GM23338 (cell line): Measurements from ENCODE around the gene NHS. TPM values are rescaled to one million over a fixed set of nuclear protein-coding genes. Genes with fewer than 3 reads are reported as not detected.

ENCODE experiments used
- ATAC-seq: fragments of 200-7000 bp; cut with Tn5 transposase; 3 replicates; pipeline ENCODE4 v1.9.1; 2020
- DNase-seq: peaks from one replicate; pipeline ENCODE4 v3.0.0-alpha.2; 2015; ENCODE audit warnings: low spot score
- H2AFZ ChIP-seq: fragments of 200-600 bp; sonication (generic); 2 replicates; pipeline ENCODE4 v1.8.0; 2016; ENCODE audit warnings: antibody characterized with exemption, mild to moderate bottlenecking, moderate library complexity
- H3F3A ChIP-seq: fragments of 200-600 bp; sonication (generic); replicated peaks from 2 replicates; pipeline ENCODE4 v1.8.0; 2017; ENCODE audit warnings: antibody characterized with exemption, mixed run types, low read depth
- H3K27ac ChIP-seq: fragments of 200-600 bp; sonication (generic); 2 replicates; pipeline ENCODE4 v1.6.1; 2016; ENCODE audit warnings: low read depth
- H3K27me3 ChIP-seq: fragments of 200-600 bp; sonication (generic); 2 replicates; pipeline ENCODE4 v1.8.0; 2016; ENCODE audit warnings: mild to moderate bottlenecking, mixed run types, moderate library complexity; ENCODE audit not compliant: insufficient read depth
- H3K36me3 ChIP-seq: fragments of 200-600 bp; sonication (generic); 2 replicates; pipeline ENCODE4 v1.8.0; 2016; ENCODE audit warnings: mild to moderate bottlenecking; ENCODE audit not compliant: insufficient read depth
- H3K4me1 ChIP-seq: fragments of 200-600 bp; sonication (generic); 2 replicates; pipeline ENCODE4 v1.8.0; 2016; ENCODE audit warnings: mild to moderate bottlenecking, moderate library complexity; ENCODE audit not compliant: insufficient read depth
- H3K4me2 ChIP-seq: fragments of 200-600 bp; sonication (generic); 2 replicates; pipeline ENCODE4 v1.7.1; 2017; ENCODE audit warnings: mixed run types
- H3K4me3 ChIP-seq: fragments of 200-600 bp; sonication (generic); 2 replicates; pipeline ENCODE4 v1.6.1; 2016; ENCODE audit warnings: mixed run types
- H3K79me2 ChIP-seq: fragments of 200-600 bp; sonication (generic); replicated peaks from 2 replicates; pipeline ENCODE4 v1.8.0; 2017; ENCODE audit warnings: mild to moderate bottlenecking; ENCODE audit not compliant: insufficient read depth
- H3K9me2 ChIP-seq: fragments of 200-600 bp; sonication (generic); 2 replicates; pipeline ENCODE4 v1.8.0; 2017; ENCODE audit not compliant: insufficient read depth
- H4K20me1 ChIP-seq: fragments of 200-600 bp; sonication (generic); replicated peaks from 2 replicates; pipeline ENCODE4 v1.8.0; 2017; ENCODE audit warnings: mild to moderate bottlenecking; ENCODE audit not compliant: insufficient read depth
- H3K27ac Mint-ChIP-seq: 2 replicates; pipeline ENCODE4 v1.8.0; 2020; ENCODE audit warnings: inconsistent platforms, mild to moderate bottlenecking, moderate library complexity, mixed read lengths
- H3K27me3 Mint-ChIP-seq: 3 replicates; pipeline ENCODE4 v1.8.0; 2022; ENCODE audit warnings: low read depth, mild to moderate bottlenecking, moderate library complexity, mixed read lengths, inconsistent platforms; ENCODE audit not compliant: insufficient read depth, poor library complexity
- H3K36me3 Mint-ChIP-seq: 3 replicates; pipeline ENCODE4 v1.8.0; 2021; ENCODE audit warnings: low read depth, mild to moderate bottlenecking, inconsistent platforms, moderate library complexity, mixed read lengths
- H3K4me1 Mint-ChIP-seq: 3 replicates; pipeline ENCODE4 v1.8.0; 2020; ENCODE audit warnings: mild to moderate bottlenecking, inconsistent platforms, mixed read lengths
- H3K4me3 Mint-ChIP-seq: 3 replicates; pipeline ENCODE4 v1.8.0; 2021; ENCODE audit warnings: moderate library complexity, mild to moderate bottlenecking, inconsistent platforms, mixed read lengths
- H3K9me3 Mint-ChIP-seq: 3 replicates; pipeline ENCODE4 v1.8.0; 2020; ENCODE audit warnings: moderate library complexity, mild to moderate bottlenecking, inconsistent platforms, mixed read lengths
- ETS1 ChIP-seq: IDR thresholded peaks from 2 replicates; pipeline ENCODE4 v1.6.1; 2016; ENCODE audit warnings: antibody characterized with exemption
- EZH2phosphoT487 ChIP-seq: fragments of 200-600 bp; sonication (generic); IDR thresholded peaks from one replicate; pipeline ENCODE4 v1.8.1; 2018; ENCODE audit warnings: antibody characterized with exemption; ENCODE audit not compliant: unreplicated experiment
- JUNB ChIP-seq: IDR thresholded peaks from one replicate; pipeline ENCODE4 v1.6.1; 2016; ENCODE audit warnings: antibody characterized with exemption; ENCODE audit not compliant: unreplicated experiment
- NANOG ChIP-seq: IDR thresholded peaks from 2 replicates; pipeline ENCODE4 v1.6.1; 2016; ENCODE audit warnings: antibody characterized with exemption, borderline replicate concordance
- POLR2AphosphoS5 ChIP-seq: IDR thresholded peaks from 2 replicates; pipeline ENCODE4 v1.6.1; 2016; ENCODE audit warnings: antibody characterized with exemption, low read depth
- STAT1 ChIP-seq: IDR thresholded peaks from one replicate; pipeline ENCODE4 v1.6.1; 2016; ENCODE audit warnings: antibody characterized with exemption; ENCODE audit not compliant: unreplicated experiment
- ZNF114 ChIP-seq: fragments of 250-450 bp; sonication (Bioruptor Pico); IDR thresholded peaks from 2 replicates; pipeline ENCODE4 v1.5.0; 2020; ENCODE audit warnings: mild to moderate bottlenecking, moderate library complexity
- ZNF331 ChIP-seq: fragments of 250-450 bp; sonication (Bioruptor Pico); IDR thresholded peaks from 2 replicates; pipeline ENCODE4 v1.5.0; 2020; ENCODE audit warnings: low read depth, mild to moderate bottlenecking, moderate library complexity
- polyA plus RNA-seq: library from polyadenylated mRNA; unstranded; fragments of >200 nt; fragmentation: Nextera tagmentation; extraction: Ambion mirVana; gene quantifications from 2 replicates; pipeline ENCODE4 v1.2.1, GENCODE V29; 2016
- total RNA-seq: library from RNA; depleted of rRNA; stranded (reverse); fragments of >200 nt; shearing (Covaris generic); gene quantifications from 2 replicates; pipeline ENCODE4 v1.2.3, GENCODE V29; 2014
- TF ChIP-seq, protein P1 (sequence below): IDR thresholded peaks from one replicate; pipeline ENCODE4 v1.6.1; 2018; ENCODE audit warnings: antibody characterized with exemption; ENCODE audit not compliant: unreplicated experiment
- TF ChIP-seq, protein P2 (sequence below), 2 experiments: fragments of 200-600 bp in 1 of 2; sonication (generic) in 1 of 2; conservative IDR thresholded peaks; 2 replicates each; pipeline versions ENCODE4 v1.5.1 to v1.6.1; 2016 to 2017; ENCODE audit warnings: antibody characterized with exemption in 2 of 2, low read depth in 2 of 2, mild to moderate bottlenecking in 2 of 2, moderate library complexity in 1 of 2
- TF ChIP-seq, protein P3 (sequence below): fragments of 250-450 bp; sonication (Bioruptor Pico); IDR thresholded peaks from 2 replicates; pipeline ENCODE4 v1.5.0; 2020; ENCODE audit warnings: mild to moderate bottlenecking, moderate library complexity

NHS gene
- total and polyA plus RNA-seq, 2 experiments from 2014 or later = 1.8 to 8.2 TPM

DNA sequence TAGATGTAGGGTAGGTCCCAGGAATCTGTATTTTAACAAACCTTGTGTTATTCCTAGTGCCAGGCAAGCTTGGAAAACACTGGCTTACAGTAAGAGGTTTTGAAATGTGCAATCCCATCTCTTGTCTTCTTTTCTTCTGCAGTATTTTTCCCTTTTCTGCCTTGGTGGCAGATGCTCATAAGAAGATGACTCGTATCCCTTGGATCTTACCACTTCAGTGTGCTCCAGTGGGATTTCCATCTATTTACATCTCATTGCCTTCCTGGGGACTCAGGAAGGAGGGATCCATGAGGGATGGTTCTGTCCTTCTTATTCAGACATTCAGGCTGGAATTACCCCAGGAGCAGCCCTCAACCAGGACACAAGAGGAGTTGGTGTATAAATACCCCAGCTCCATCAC lies 136.6 kb downstream of the NHS start (continued):
- TF ChIP-seq ETS1 (no peak), ZNF114 (CRISPR knock-in tag) (no peak), POLR2AphosphoS5 (no peak)
- TF ChIP-seq, protein P1, sequence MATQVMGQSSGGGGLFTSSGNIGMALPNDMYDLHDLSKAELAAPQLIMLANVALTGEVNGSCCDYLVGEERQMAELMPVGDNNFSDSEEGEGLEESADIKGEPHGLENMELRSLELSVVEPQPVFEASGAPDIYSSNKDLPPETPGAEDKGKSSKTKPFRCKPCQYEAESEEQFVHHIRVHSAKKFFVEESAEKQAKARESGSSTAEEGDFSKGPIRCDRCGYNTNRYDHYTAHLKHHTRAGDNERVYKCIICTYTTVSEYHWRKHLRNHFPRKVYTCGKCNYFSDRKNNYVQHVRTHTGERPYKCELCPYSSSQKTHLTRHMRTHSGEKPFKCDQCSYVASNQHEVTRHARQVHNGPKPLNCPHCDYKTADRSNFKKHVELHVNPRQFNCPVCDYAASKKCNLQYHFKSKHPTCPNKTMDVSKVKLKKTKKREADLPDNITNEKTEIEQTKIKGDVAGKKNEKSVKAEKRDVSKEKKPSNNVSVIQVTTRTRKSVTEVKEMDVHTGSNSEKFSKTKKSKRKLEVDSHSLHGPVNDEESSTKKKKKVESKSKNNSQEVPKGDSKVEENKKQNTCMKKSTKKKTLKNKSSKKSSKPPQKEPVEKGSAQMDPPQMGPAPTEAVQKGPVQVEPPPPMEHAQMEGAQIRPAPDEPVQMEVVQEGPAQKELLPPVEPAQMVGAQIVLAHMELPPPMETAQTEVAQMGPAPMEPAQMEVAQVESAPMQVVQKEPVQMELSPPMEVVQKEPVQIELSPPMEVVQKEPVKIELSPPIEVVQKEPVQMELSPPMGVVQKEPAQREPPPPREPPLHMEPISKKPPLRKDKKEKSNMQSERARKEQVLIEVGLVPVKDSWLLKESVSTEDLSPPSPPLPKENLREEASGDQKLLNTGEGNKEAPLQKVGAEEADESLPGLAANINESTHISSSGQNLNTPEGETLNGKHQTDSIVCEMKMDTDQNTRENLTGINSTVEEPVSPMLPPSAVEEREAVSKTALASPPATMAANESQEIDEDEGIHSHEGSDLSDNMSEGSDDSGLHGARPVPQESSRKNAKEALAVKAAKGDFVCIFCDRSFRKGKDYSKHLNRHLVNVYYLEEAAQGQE = no peak

- H3K4me2 ChIP-seq = no peak overlapping the region
- H3K27me3 Mint-ChIP-seq = no peaks in the 10 kb centered on the region
- peaks cover 3% of the 10 kb centered on the region; the same call in 2 of the 3 replicates for H3K36me3 Mint-ChIP-seq
- peaks cover 24% of the 10 kb centered on the region for H3K4me1 Mint-ChIP-seq
- no peak overlapping the region for H2AFZ ChIP-seq
- H3K9me2 ChIP-seq = no peaks in the 10 kb centered on the region
- ATAC-seq (no peak), DNase-seq (no peak)
- no peak overlapping the region for H3K4me3 ChIP-seq
- no peak overlapping the region for H3K27ac ChIP-seq
- no peaks in the 10 kb centered on the region for H3K36me3 ChIP-seq
- no peaks in the 10 kb centered on the region for H4K20me1 ChIP-seq
- no peaks in the 10 kb centered on the region for H3F3A ChIP-seq
- no peak overlapping the region for H3K27ac Mint-ChIP-seq
- H3K27me3 ChIP-seq = no peaks in the 10 kb centered on the region
- H3K9me3 Mint-ChIP-seq = peaks cover 6% of the 10 kb centered on the region; the same call in 2 of the 3 replicates
- no peak overlapping the region for H3K4me3 Mint-ChIP-seq
- H3K79me2 ChIP-seq = no peaks in the 10 kb centered on the region
- peaks cover 23% of the 10 kb centered on the region for H3K4me1 ChIP-seq
- TF ChIP-seq ETS1 (no peak), STAT1 (no peak), ZNF331 (CRISPR knock-in tag) (no peak), ZNF114 (CRISPR knock-in tag) (no peak), JUNB (no peak), EZH2phosphoT487 (no peak), NANOG (no peak)
- TF ChIP-seq, protein P2, sequence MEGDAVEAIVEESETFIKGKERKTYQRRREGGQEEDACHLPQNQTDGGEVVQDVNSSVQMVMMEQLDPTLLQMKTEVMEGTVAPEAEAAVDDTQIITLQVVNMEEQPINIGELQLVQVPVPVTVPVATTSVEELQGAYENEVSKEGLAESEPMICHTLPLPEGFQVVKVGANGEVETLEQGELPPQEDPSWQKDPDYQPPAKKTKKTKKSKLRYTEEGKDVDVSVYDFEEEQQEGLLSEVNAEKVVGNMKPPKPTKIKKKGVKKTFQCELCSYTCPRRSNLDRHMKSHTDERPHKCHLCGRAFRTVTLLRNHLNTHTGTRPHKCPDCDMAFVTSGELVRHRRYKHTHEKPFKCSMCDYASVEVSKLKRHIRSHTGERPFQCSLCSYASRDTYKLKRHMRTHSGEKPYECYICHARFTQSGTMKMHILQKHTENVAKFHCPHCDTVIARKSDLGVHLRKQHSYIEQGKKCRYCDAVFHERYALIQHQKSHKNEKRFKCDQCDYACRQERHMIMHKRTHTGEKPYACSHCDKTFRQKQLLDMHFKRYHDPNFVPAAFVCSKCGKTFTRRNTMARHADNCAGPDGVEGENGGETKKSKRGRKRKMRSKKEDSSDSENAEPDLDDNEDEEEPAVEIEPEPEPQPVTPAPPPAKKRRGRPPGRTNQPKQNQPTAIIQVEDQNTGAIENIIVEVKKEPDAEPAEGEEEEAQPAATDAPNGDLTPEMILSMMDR (conservative IDR thresholded peaks at IDR 0.05; ENCODE audit: low read depth in 2 of 2) = no peak
- TF ChIP-seq, protein P3, sequence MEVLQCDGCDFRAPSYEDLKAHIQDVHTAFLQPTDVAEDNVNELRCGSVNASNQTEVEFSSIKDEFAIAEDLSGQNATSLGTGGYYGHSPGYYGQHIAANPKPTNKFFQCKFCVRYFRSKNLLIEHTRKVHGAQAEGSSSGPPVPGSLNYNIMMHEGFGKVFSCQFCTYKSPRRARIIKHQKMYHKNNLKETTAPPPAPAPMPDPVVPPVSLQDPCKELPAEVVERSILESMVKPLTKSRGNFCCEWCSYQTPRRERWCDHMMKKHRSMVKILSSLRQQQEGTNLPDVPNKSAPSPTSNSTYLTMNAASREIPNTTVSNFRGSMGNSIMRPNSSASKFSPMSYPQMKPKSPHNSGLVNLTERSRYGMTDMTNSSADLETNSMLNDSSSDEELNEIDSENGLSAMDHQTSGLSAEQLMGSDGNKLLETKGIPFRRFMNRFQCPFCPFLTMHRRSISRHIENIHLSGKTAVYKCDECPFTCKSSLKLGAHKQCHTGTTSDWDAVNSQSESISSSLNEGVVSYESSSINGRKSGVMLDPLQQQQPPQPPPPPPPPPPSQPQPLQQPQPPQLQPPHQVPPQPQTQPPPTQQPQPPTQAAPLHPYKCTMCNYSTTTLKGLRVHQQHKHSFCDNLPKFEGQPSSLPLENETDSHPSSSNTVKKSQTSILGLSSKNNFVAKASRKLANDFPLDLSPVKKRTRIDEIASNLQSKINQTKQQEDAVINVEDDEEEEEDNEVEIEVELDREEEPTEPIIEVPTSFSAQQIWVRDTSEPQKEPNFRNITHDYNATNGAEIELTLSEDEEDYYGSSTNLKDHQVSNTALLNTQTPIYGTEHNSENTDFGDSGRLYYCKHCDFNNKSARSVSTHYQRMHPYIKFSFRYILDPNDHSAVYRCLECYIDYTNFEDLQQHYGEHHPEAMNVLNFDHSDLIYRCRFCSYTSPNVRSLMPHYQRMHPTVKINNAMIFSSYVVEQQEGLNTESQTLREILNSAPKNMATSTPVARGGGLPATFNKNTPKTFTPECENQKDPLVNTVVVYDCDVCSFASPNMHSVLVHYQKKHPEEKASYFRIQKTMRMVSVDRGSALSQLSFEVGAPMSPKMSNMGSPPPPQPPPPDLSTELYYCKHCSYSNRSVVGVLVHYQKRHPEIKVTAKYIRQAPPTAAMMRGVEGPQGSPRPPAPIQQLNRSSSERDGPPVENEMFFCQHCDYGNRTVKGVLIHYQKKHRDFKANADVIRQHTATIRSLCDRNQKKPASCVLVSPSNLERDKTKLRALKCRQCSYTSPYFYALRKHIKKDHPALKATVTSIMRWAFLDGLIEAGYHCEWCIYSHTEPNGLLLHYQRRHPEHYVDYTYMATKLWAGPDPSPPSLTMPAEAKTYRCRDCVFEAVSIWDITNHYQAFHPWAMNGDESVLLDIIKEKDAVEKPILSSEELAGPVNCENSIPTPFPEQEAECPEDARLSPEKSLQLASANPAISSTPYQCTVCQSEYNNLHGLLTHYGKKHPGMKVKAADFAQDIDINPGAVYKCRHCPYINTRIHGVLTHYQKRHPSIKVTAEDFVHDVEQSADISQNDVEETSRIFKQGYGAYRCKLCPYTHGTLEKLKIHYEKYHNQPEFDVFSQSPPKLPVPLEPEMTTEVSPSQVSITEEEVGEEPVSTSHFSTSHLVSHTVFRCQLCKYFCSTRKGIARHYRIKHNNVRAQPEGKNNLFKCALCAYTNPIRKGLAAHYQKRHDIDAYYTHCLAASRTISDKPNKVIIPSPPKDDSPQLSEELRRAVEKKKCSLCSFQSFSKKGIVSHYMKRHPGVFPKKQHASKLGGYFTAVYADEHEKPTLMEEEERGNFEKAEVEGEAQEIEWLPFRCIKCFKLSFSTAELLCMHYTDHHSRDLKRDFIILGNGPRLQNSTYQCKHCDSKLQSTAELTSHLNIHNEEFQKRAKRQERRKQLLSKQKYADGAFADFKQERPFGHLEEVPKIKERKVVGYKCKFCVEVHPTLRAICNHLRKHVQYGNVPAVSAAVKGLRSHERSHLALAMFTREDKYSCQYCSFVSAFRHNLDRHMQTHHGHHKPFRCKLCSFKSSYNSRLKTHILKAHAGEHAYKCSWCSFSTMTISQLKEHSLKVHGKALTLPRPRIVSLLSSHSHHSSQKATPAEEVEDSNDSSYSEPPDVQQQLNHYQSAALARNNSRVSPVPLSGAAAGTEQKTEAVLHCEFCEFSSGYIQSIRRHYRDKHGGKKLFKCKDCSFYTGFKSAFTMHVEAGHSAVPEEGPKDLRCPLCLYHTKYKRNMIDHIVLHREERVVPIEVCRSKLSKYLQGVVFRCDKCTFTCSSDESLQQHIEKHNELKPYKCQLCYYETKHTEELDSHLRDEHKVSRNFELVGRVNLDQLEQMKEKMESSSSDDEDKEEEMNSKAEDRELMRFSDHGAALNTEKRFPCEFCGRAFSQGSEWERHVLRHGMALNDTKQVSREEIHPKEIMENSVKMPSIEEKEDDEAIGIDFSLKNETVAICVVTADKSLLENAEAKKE (CRISPR knock-in tag) = no peak
Measured at GRCh38 chrX:17519358-17519757, 144.4 kb downstream of the NHS start.
